D721Med (cell line): ENCODE results near the gene MARCHF11.

Experiments used
- DNase-seq: peaks from one replicate; pipeline ENCODE4 v3.0.0; 2011; ENCODE audit warnings: low spot score; ENCODE audit not compliant: insufficient read length
- FAIRE-seq: peaks from 2 replicates; lab custom pipeline; 2011; peaks lifted over from hg19 to GRCh38; lab: Jason Lieb, UNC
- TF ChIP-seq, protein P1 (sequence below): IDR thresholded peaks from 2 replicates; pipeline ENCODE4 v1.5.1; 2012; ENCODE audit warnings: mild to moderate bottlenecking, control low read depth; ENCODE audit not compliant: insufficient read depth; ENCODE audit errors: missing control alignments

The MARCHF11 gene

DNA sequence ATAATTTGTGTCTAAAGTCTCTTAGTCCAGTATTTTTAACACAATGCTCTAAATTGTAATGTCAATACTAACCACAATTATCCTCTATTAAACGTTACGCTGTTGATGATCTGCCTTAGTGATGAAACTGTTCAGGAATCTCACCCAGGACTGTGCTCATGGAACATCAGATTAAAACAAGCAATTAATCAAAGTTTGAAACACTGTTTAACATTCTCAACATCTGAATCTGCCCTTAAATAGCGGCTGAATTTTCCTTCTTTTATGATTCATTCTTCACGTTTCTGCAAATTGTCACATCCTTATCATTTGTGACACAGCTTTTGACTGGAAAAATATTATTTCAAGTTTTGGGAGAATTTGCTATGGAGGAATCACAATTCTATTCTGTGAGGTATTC, 113.8 kb downstream of the MARCHF11 start:
- DNase-seq (no peak), FAIRE-seq (no peak)
- TF ChIP-seq, protein P1, sequence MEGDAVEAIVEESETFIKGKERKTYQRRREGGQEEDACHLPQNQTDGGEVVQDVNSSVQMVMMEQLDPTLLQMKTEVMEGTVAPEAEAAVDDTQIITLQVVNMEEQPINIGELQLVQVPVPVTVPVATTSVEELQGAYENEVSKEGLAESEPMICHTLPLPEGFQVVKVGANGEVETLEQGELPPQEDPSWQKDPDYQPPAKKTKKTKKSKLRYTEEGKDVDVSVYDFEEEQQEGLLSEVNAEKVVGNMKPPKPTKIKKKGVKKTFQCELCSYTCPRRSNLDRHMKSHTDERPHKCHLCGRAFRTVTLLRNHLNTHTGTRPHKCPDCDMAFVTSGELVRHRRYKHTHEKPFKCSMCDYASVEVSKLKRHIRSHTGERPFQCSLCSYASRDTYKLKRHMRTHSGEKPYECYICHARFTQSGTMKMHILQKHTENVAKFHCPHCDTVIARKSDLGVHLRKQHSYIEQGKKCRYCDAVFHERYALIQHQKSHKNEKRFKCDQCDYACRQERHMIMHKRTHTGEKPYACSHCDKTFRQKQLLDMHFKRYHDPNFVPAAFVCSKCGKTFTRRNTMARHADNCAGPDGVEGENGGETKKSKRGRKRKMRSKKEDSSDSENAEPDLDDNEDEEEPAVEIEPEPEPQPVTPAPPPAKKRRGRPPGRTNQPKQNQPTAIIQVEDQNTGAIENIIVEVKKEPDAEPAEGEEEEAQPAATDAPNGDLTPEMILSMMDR: no peak

DNA sequence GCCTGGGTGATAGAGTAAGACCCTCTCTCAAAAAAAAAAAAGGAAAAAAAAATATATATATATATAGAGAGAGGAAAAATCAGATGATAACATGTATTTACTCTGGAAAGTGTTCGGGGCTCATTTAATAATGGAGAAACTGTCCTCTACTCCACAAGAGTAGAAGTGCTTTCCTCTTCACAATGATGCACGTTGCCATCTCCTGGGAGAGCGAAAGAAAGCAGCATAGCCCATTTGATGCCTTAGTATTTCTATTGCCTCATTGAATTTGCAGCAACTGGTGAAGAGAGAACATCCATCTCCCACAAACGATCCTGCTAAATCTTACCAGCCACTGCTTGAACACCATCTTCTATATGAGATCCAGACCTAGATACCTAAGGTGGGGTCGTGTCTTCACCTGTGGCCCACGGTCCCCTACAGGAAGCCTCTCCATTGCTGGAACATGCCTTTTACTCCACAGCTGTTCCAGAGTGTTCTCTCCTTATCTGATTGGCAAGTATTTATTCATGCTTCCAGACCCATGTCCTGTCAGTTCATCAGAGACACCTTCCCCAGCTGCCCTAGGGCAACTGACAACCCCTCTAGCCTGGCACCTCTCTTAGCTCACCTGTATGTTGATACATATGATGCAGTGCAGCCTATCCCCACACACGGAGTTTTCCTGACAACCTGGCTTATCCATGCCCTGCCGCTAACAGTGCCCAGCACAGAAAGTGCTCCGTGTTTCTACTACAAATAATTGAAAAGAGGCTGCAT, 115.3 kb downstream of the MARCHF11 start:
- TF ChIP-seq, protein P1: no peak
- FAIRE-seq: no peak
- DNase-seq: no peak

DNA sequence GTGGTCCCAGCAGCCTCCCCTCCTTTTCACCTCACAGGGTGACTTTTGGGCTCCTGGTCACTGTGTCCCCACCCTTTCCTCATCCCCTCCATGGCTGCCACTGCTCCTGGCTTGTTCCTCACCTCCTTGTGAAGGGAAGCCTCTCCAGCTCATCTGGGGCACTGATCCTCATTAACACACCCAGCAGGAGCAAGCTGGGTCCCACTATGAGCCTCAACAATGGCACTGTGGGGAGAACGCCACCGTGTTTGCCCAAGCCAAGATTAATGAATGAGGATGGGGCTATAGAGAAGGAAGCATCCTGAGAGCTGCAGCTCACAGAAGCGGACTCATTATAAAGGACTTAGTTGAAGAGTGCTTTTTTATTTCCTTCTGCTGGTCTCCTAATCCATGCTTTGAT, 118.4 kb downstream of the MARCHF11 start:
- FAIRE-seq (no peak), DNase-seq (no peak)
- TF ChIP-seq, protein P1: no peak

DNA sequence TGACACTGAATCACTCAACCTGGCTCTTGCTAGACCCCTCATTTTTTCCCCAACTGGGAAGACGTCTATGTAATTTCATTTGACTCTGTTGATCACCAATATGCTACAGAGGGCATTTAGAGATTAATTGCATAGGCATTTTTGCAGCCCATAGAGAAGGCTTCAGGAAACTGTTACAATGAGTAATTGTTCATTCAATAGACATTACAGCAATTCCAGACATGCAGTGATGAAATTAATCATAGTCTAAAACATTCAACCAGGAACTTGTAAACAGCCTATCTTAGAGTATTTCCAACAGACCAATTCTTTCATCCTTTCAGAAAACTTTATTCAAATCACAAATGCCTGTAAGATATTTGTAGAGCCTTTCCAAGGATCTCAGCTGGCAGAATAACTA, 122.3 kb downstream of the MARCHF11 start:
- TF ChIP-seq, protein P1: no peak
- FAIRE-seq (no peak), DNase-seq (no peak)

DNA sequence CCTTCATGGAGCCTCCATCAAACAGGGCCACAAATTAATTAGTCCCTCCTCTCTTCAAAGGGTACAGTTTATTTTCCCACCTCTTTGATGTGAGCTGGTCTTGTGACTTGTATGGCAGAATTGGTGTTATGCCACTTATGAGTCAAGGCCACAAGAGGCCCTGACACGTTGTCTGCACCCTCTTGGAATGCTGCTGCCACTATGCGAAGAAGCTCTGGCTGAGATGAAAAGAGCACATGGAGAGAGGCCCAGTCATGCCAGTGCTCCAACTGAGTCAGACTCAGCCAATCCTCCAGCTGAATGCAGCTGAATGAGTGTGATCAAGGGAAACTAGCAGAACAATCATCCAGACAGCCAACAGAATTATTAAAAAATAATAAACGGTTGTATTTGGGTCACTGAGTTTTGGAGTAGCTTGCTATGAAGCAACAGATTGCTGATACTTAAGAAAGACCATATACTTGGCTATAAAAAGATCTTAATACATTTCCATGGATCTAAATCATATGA, 128.3 kb downstream of the MARCHF11 start:
- no peak for FAIRE-seq
- TF ChIP-seq, protein P1: no peak
- DNase-seq: no peak

DNA sequence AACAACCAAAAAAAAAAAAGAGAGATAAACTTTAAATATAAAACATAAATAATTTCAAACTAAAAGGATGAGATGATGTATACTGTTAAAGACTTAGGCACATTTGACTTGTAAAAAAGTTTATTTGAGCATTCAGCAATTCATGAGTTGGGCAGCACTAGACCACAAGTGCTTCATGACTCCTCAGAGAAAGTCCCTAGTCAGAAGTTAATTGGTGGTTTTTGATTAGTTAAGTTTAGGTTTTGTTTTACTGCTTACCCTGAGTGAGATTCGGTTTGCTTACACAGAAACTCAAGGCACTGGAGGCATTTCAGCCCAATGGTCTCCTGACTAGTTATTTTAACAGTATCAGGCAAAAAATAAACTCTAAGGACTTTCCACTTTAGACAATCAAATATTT, 129.2 kb downstream of the MARCHF11 start:
- FAIRE-seq: no peak
- TF ChIP-seq, protein P1: no peak

DNA sequence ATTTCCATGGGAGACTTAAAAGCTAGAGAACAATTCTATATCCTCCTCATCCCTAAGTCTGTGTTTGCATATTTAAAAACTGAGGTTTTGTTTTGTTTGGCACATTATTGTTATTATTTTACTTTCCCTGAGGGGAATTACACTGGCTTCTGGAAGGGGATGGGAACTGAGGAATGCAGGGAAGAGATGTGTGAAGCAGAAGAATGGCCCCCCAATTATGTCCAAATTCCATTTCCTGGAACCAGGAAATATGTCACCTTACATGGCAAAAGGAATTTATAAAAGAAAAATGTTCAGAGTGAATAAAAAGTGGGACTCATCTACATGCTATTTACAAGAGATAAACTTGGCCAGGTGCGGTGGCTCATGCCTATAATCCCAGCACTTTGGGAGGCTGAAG, 129.8 kb downstream of the MARCHF11 start:
- FAIRE-seq: no peak
- TF ChIP-seq, protein P1: no peak

More for the DNA sequence above, 129.2 kb downstream of the MARCHF11 start:
- DNase-seq: no peak

More for the DNA sequence above, 129.8 kb downstream of the MARCHF11 start:
- no peak for DNase-seq
